Measurements from ENCODE around the gene BARHL2.

DNA sequence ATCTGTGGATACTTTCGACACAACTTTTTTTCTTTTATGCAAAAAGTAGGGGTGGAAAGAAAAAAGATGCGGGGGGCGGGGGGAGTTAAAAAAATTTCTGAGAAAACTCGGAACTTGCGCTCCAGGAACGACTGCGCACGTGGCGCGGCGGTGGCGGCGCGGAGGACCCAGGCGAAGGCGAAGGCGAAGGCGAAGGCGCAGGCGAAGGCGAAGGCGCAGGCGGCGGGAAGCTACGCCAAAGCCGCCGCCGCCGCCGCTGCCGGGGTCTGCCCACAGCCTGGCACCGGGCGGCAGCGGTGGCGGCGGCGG lies 208 bp upstream of the BARHL2 start:
- TF ChIP-seq, protein P1, sequence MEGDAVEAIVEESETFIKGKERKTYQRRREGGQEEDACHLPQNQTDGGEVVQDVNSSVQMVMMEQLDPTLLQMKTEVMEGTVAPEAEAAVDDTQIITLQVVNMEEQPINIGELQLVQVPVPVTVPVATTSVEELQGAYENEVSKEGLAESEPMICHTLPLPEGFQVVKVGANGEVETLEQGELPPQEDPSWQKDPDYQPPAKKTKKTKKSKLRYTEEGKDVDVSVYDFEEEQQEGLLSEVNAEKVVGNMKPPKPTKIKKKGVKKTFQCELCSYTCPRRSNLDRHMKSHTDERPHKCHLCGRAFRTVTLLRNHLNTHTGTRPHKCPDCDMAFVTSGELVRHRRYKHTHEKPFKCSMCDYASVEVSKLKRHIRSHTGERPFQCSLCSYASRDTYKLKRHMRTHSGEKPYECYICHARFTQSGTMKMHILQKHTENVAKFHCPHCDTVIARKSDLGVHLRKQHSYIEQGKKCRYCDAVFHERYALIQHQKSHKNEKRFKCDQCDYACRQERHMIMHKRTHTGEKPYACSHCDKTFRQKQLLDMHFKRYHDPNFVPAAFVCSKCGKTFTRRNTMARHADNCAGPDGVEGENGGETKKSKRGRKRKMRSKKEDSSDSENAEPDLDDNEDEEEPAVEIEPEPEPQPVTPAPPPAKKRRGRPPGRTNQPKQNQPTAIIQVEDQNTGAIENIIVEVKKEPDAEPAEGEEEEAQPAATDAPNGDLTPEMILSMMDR (IDR thresholded peaks at IDR 0.05): no peak
- no peak for TF ChIP-seq POLR2A (IDR thresholded peaks at IDR 0.05)
